Hematopoietic multipotent progenitor cell treated with erythropoietin and hydrocortisone succinate and interleukin-3 and kit ligand, for 8 days (in vitro differentiated cells): ENCODE data around the gene RHOH.
"Not testable (repeated sequence)": the region's sequence is repeated elsewhere in the genome, so short reads cannot be mapped to it uniquely, and the experiment has no call there.

Experiments
- DNase-seq: peaks from one replicate; pipeline ENCODE4 v3.0.0-alpha.2; 2015

Gene RHOH

GRCh38 chr4:40262861-40263260 is 66.0 kb downstream of the RHOH start:
- DNase-seq = no peak

GRCh38 chr4:40264497-40264896 is 67.7 kb downstream of the RHOH start:
- DNase-seq = no peak

DNA sequence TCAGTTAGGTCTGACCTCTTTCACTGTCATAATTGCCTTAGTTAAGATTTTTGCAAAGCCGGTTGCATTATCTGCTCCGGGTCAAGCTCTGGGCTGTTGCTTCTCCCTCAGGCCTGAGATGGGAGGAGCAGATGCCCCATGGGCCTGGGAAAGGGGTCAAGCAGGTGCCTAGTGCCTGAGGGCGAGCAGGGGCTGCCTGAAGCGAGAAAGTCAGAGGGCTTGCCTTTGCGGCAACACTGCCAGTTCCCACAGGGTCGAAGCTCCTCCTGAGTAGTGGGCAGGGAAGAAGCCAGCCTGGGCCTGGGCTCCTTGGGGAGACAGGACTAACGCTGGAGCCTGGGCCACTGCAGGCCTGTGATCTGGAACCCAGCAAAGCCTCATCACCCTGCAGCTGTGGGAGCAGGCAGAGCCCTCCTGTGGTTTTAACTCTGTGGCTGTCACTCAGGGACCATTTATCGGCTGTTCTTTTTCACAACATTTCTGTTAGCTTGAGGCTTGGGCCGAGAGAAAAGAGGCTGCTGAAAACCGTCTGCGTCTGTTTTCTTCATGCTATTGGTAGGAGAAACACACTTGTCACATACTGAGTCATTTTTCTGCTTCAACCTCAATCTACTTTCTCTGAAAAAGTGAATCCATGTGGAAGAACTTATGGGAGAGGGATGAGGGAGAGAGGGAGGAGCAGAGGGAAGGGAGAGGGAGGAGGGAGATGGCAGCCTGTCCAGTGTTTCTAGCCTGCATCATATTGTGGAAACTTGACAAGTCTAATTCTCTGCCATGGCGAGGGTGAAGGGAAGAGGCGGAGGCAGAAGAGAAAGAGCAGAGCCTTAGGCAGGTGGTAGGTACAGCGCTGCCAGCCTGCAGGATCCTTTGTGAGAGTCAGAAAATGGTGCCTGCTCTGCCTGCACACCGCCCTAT is 68.4 kb downstream of the RHOH start:
- DNase-seq = peak; percentile 92

GRCh38 chr4:40265910-40266274 is 69.1 kb downstream of the RHOH start:
- DNase-seq = no peak

DNA sequence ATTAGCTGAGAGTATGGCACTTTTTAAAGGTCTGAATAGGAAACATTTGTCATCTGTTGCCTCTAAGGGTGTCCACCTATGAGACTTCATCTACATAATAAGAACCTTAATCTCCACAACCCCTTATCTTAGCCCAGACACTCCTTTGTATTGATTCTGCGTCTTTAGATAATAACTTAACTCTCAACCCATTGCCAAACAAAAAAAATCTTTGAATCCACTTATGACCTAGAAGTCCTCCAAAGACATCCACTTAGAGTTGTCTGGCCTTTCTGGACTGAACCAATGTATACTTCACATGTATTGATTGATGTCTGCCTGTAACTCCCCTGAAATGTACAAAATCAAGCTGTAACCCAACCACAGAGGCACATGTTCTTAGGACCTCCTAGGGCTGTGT is 72.3 kb downstream of the RHOH start:
- peak; percentile 88 for DNase-seq

- DNase-seq = no peak
Measured at GRCh38 chr4:40270609-40271008, 73.8 kb downstream of the RHOH start.

DNA sequence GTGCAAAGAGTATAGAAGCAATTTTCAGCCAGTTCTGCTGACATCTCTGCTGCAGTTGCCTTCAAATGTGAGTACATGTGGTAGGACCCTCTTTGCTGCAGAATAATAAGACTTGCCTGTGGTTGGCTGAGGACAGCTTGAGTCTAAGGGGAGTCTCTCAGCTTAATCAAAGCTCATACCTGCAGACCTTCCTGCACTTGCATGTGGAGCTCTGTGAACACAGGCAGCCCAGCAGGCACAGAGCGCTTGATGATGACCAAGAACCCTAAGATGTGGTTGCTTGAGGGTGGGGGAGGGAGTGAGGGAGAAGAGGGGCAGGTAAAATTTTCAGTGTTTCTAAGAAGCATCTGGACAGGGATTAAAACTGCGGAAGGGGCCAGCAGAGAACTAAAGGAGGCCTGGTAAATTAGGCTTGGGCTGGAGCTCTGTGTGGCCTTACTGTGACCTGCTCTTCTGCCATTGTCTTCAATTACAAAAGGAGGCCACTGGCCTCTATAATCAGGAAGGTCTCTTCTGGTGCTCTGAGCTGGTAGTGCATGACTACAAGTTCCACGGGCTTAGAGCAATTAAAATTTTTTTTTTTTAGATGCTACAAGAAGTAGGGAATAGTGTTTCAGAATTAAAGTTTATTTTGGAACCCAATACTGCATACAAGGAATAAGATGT is 78.4 kb downstream of the RHOH start:
- no peak for DNase-seq

- DNase-seq = no peak
Measured at GRCh38 chr4:40276546-40276945, 79.7 kb downstream of the RHOH start.

- DNase-seq = no peak
Measured at GRCh38 chr4:40280586-40280985, 83.8 kb downstream of the RHOH start.

- DNase-seq = no peak
Measured at GRCh38 chr4:40281099-40281498, 84.3 kb downstream of the RHOH start.

DNA sequence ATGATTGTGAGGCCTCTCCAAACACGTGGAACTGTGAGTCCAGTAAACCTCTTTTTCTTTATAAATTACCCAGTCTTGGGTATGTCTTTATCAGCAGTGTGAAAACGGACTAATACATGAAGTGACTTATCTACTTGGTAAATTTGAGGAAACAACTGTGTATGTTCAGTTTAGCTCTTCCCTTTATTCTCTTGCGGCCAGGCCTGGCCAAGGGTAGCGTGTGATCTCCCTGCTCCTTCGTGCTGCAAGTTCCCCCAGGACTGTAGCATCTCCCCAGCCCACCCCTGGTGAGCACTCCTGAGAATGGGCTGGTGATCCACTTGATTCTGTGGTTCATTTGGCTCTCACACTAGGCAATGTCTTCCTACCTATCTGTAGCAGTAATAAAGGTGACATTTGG is 85.1 kb downstream of the RHOH start:
- no peak for DNase-seq

- DNase-seq = not testable (repeated sequence)
Measured at GRCh38 chr4:40282857-40283256, 86.0 kb downstream of the RHOH start.

- DNase-seq = no peak
Measured at GRCh38 chr4:40283413-40283812, 86.6 kb downstream of the RHOH start.

- DNase-seq = no peak
Measured at GRCh38 chr4:40283968-40284367, 87.1 kb downstream of the RHOH start.

- no peak for DNase-seq
Measured at GRCh38 chr4:40285692-40286091, 88.9 kb downstream of the RHOH start.

DNA sequence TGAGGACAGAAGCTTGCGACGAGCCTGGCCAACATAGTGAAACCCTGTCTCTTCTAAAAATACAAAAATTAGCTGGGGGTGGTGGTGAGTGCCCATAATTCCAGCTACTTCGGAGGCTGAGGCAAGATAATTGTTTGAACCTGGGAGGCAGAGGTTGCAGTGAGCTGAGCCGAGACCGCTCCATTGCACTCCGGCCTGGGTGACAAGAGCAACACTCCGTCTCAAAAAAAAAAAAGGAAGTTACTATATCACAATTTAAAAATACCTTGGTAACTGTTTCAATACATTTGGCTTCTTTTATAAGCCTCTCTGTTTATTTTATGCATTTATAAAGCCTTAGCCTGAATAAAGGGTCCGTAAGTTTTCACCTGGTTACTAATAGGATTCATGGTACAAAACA is 91.7 kb downstream of the RHOH start:
- DNase-seq = no peak

DNA sequence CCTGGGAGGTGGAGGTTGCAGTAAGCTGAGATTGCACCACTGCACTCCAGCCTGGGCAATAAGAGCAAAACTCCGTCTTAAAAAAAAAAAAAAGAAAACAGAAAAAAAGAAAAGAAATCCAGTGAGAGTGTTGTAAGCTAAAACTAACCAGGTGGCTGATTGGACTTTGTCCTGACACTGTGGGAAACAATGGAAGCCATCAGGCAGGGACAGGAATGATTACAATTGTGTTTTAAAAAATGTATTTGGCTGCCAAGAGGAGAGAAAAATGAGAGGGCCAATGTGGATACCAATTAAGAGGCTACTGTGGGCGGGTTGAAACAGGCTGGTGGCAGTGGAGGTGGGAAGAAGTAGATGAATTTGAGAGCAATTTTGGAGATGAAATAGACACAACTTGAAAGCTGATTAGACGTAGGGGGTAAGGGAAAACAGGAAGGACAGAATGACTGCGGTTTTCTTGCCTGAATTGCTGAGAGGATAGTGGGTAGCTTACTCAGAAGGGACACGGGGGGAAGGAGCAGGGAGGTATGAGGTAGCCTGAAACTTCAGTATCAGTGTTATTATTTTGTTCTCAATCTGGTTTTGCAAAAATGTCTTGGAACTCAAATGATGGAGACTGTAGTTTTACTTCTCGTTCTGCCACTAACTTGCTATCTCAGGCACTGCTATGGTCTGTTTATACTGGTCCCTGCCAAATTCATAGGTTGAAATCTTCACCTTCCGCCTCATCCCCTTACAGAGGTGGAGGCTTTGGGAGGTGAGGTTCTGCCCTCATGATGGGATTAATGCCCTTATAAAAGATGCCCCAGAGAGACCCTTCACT is 92.7 kb downstream of the RHOH start:
- DNase-seq = no peak

DNA sequence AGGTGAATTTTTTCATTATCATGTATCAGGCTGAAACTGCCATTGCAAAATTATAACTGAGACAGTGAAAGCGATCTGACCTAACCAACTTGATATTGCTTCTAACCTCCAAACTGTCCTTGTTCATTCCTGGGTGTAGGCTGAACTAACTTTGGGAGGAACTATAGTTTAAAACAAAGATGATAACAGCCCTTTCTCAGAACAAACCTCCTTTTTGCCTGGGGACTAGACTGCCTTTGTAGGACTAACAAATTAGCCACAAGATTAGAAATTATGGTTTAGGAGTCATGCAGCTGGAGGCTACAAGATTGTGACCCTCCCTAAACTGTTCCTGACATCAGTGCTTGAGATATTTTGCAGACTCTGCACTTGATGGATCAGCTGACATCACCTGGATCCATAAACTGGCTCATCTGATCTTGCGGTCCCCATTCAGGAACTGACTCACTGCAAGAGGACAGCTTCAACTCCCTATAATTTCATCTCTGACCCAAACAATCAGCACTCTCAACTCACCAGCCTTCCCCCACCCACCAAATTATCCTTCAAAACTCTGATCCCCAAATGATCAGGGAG is 93.9 kb downstream of the RHOH start:
- DNase-seq = peak; percentile 88

DNA sequence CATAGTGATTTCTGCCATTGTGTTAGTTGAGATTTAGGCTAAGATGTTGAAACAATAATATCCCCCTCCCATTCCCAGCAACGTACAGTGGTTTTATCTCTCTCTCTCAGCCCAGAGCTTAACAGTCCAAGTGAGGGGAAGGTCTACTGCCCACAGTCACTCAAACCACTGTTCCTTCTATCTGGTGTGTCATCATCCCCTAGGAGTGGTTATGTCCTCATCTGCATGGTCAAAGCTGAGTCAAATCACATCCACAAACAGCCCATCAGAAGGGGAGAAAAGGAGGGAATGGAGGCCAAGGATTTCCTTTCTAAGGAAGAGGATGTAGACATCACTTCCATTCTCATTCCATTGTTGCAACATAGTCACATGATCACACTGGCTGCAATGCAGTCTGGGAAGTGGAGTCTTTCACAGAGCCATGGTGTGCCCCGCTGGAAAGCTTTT is 95.5 kb downstream of the RHOH start:
- peak; percentile 69 for DNase-seq

GRCh38 chr4:40294339-40294738 is 97.5 kb downstream of the RHOH start:
- DNase-seq = no peak

DNA sequence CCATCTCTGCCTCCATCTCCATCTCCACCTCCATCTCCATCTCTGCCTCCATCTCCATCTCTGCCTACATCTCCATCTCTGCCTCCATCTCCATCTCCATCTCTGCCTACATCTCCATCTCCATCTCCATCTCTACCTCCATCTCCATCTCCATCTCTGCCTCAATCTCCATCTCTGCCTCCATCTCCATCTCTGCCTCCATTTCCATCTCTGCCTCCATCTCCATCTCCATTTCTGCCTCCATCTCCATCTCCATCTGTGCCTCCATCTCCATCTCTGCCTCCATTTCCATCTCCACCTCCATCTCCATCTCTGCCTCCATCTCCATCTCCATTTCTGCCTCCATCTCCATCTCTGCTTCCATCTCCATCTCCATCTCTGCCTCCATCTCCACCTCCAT is 98.2 kb downstream of the RHOH start:
- DNase-seq = not testable (repeated sequence)

DNA sequence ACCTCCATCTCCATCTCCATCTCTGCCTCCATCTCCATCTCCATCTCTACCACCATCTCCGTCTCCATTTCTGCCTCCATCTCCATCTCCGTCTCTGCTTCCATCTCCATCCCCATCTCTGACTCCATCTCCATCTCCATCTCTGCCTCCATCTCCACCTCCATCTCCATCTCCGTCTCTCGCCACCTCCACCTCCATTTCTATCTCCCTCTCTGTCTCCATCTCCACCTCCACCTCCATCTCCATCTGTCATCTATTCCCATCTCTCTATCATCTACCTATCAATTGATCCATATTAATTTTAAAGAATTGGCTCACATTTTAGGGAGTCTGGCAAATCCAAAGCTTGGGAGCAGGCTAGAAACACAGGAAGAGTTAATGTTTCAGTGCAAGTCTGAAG is 98.7 kb downstream of the RHOH start:
- DNase-seq = no peak
